HG02981 (cell line): ENCODE results near the gene ATXN2L.
"Not testable (repeated sequence)": the region's sequence is repeated elsewhere in the genome, so short reads cannot be mapped to it uniquely, and the experiment has no call there.

ENCODE experiments used
- ATAC-seq: cut with Tn5 transposase; IDR thresholded peaks from one replicate; pipeline ENCODE4 v1.9.1; 2021; ENCODE audit warnings: mild to moderate bottlenecking, moderate library complexity; ENCODE audit not compliant: unreplicated experiment

Gene ATXN2L, protein sequence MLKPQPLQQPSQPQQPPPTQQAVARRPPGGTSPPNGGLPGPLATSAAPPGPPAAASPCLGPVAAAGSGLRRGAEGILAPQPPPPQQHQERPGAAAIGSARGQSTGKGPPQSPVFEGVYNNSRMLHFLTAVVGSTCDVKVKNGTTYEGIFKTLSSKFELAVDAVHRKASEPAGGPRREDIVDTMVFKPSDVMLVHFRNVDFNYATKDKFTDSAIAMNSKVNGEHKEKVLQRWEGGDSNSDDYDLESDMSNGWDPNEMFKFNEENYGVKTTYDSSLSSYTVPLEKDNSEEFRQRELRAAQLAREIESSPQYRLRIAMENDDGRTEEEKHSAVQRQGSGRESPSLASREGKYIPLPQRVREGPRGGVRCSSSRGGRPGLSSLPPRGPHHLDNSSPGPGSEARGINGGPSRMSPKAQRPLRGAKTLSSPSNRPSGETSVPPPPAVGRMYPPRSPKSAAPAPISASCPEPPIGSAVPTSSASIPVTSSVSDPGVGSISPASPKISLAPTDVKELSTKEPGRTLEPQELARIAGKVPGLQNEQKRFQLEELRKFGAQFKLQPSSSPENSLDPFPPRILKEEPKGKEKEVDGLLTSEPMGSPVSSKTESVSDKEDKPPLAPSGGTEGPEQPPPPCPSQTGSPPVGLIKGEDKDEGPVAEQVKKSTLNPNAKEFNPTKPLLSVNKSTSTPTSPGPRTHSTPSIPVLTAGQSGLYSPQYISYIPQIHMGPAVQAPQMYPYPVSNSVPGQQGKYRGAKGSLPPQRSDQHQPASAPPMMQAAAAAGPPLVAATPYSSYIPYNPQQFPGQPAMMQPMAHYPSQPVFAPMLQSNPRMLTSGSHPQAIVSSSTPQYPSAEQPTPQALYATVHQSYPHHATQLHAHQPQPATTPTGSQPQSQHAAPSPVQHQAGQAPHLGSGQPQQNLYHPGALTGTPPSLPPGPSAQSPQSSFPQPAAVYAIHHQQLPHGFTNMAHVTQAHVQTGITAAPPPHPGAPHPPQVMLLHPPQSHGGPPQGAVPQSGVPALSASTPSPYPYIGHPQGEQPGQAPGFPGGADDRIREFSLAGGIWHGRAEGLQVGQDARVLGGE

DNA sequence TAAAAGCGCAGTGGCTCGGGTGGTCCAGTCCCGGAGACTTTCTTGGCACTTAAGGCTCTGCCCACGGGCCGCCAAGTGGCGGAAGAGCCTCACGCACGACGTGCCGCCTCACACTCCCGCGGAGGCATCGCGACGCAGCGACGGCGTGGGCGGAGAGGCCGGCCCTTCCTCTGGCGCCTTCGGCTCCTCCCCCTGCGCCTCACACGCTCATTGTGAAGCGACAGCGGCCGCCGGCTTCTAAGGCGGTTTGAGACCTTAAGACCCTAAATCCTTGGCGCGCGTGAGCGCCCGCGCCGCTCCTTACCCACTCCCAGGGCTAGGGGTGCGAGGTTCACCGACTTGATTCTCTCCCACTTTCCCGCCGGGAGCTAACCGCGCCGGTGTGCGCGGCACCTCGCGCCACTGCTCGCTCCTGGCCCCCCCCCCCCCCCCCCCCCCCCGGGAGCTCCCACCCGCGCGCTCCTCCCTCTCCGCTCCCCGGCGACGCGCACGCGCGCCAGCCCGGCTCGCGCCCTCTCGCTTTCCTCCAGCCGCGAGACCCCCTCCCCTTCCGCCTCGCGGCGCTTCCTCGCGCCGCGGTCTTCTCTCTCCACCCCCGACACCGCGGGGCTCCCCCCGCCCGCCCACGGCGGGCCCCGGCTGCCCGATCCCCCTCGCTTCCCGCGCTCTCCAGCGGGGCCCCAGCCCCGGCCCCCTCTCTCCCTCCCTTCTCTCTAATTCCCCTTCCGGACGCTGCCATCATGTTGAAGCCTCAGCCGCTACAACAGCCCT lies at the start of gene ATXN2L:
TSS of gene ATXN2L (plus strand) at position 480 of the 771 bp plus-strand sequence. CDS start at position 741, 261 bp downstream.
- peak; percentile 37 for ATAC-seq

DNA sequence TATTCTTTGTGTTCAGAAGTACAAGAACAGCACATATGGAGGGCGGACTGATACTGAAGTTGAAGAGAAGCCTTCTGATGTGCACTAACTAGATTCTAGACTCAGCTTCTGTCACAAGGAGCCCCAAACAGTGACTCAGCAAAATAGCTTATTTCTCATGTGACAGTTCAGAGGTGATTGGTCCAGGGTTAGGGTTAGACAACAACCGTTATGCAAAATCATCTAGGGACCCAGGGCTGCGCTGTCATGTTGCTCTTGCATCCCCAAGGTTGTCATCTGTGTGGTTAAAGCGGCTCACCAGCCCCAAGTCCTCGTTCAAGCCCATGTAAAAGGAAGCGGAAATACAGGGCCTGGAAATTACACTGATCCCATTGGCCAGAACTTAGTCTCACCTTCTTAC lies 41.1 kb upstream of the ATXN2L start:
- ATAC-seq: not testable (repeated sequence)

DNA sequence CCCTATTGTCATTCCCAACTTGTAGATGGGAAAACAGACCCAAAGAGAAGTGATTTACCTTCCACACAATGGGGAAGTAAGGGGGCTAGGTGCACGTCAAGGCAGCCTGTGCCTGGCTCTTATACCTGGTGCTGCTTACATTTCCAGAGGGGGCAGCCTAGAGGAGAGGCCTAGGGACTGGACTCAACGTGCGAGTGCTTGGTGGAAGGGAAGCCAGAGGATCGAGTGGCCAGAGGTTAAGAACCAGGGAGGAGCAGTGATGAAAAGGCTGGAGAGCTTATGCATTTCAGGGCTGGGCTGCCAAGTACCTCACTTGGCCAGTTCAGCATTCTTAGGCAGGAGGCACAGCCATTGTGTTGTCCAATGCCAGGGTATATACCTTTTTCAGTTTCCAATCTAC lies 40.4 kb upstream of the ATXN2L start:
- ATAC-seq: not testable (repeated sequence)

DNA sequence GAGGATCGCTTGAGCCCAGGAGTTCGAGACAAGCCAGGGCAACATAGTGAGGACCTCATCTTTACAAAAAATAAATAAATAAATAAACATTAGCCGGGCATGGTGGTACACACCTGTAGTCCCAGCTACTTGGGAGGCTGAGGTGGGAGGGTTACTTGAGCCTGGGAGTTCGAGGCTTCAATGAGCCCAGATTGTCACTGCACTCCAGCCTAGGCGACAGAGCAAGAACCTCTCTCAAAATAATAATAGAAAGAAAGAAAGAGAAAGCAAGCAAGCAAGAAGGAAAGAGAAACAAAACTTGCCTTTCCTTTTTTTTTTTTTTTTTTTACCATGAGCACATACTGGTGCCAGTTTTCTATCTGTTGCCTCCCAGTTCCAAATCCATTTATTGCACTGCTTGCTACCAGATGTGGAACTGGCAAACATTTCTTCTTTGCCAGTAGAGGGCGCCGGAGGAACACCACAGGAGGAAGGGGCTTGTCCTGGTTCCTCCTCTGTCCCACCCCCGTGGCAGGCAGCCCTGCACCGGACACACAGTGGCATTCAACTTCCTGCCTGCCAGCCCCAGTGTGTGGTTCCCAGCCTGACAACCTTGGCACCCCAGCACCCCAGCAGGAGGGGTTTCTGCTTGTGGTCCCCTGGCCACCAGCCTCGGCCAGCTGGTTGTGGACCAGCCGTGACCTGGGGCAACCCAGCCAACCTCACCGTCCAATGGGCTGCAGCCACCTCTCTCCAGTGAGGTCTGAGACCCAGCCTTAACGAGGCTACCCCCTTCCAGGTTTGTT lies 20.4 kb upstream of the ATXN2L start:
- not testable (repeated sequence) for ATAC-seq

DNA sequence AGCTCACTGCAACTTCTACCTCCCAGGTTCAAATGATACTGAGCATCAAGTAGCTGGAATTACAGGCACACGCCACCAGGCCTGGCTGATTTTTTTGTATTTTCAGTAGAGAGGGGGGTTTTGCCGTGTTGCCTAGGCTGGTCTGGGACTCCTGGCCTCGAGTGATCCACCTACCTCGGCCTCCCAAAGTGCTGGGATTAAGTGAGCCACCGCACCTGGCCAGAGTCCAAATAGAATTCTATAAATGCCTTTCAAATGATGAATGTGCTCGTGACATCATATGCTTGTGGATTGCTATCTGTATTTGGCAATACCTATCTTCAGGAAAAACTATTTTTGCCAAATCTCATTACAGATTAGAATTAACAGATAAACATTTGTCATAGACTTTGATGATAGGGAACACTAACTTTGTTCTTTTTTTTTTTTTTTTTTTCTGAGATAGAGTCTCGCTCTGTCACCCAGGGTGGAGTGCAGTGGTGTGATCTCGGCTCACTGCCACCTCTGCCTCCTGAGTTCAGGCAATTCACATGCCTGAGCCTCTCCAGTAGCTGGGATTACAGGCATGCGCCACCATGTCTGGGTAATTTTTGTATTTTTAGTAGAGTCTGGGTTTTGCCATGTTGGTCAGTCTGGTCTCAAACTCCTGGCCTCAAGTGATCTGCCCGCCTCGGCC lies 15.2 kb upstream of the ATXN2L start:
- ATAC-seq: not testable (repeated sequence)

DNA sequence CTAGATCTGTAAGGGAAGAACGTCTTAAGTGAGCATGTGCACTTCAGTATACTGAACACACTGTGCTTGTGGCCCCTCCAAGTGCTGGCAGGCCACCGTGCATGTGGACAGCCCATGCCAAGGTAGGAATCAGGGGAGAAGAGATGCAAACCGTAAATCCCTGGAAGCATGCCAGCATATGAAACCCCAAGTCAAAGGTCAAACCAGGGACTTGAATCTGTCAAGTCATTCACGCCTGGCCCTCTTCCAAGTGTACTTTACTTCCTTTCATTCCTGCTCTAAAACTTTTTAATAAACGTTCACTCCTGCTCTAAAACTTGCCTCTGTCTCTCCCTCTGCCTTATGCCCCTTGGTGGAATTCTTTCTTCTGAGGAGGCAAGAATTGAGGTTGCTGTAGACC lies 2.8 kb upstream of the ATXN2L start:
- ATAC-seq: no peak

DNA sequence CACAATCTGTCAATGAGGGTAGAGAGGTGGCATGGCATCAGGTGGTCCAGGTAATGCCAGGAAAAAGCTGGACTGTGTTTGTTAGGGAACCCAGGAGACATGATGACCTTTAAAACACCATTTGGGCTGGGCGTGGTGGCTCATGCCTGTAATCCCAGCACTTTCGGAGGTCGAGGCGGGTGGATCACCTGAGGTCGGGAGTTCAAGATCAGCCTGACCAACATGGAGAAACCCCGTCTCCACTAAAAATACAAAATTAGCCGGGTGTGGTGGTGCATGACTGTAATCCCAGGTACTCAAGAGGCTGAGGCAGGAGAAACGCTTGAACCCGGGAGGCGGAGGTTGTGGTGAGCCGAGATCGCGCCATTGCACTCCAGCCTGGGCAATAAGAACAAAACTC lies 2.3 kb upstream of the ATXN2L start:
- ATAC-seq: not testable (repeated sequence)

DNA sequence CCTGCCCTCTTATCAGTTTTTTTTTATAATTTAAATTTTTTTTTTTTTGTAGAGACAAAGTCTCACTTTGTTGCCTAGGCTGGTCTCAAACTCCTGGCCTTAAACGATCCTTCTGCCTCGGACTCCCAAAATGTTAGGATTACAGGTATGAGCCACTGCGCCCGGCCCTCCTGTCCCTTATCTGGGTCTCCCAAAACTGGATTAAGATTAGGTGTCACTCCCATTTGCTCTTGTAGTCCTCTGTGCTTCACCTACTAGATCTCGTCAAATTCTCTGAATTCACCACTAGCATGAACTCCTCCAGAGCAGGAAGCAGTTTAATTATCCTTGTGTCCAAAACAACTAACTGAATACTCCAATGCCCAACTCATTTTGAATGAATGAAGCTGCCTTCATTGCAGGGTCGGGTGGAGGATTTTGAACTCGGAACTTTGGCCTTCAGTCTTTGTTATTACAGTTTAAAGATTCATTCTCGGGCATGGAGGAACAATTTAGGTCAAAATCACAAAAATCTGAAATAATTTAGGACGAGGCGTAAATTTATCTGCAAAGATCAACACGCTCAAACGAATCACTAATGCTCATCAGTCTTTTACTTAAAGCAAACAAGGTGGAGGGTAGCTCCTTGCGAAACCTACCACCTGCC lies 802 bp upstream of the ATXN2L start:
- ATAC-seq: no peak

DNA sequence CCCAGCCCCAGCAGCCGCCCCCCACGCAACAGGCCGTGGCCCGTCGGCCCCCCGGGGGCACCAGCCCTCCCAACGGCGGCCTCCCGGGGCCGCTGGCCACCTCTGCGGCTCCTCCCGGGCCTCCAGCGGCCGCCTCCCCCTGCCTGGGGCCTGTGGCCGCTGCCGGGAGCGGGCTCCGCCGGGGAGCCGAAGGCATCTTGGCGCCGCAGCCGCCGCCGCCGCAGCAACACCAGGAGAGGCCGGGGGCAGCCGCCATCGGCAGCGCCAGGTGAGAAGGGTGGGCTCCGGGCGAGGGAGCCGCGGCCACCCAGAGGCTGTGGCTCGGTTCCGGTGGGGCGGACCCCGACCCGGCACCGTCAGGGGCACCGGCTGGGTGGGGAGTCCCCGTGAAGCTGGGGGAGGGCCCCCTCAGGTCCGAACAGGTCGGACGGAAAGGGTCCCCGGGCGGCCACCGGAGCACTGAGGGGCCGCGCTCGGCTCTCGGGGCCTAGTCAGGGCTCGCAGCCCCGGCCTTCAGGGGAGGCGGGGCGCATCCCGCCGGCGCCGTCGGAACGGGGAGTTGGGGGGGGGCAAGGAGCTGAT lies 583 bp downstream of the ATXN2L start:
- peak; percentile 23 for ATAC-seq

DNA sequence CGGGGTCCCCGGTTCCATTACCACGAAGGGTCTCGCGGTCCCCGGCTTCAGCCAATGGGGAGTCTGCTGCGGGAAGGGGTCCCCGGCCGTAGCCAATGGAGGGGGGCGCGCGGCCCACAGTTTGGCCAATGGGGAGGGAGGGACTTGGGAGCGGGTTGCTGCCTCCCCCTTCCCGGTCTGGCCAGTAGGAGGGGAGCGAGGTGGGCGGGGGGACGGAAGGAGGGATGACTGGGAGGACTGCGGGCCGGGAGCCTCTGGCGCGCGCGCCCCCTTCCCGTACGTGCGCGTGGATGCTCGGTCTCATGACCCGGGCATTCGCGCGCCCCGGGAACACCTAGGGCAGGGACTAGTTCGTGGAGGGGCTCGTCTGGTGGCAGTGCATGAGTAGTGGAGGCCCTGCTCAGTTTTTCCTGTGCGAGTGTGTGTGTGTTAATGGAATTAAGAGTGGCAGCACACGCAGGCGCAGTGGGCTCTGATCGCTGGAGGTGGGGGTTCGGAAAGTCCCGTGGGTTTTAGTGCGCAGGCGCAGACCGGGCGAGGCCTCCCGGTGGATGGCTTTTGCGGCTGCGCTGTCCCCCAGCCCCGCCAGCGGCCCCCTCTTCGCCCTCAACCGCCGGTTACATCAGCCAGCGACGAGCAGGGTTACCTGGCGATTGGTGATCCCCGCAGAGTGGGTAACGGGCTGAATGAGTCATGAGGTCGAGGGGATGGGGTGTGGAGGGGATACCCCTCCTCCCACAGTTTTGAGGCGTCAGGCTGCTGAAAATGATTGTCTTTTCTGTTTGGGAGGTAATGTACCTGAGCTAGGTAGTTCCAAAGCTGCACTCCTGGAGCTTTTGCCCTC lies 1.3 kb downstream of the ATXN2L start:
- peak; percentile 60 for ATAC-seq

DNA sequence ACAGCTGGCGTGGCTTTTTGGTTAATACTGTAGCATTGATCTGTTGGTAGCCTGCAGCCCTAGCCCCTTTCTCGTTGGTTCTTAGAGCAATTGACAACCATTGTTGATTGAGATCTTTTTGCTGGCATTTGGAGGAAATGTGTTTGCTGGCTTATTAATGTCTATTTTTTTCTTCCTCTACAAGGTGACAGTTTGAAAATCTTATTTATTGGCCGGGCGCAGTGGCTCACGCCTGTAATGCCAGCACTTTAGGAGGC lies 1.8 kb downstream of the ATXN2L start:
- no peak for ATAC-seq

DNA sequence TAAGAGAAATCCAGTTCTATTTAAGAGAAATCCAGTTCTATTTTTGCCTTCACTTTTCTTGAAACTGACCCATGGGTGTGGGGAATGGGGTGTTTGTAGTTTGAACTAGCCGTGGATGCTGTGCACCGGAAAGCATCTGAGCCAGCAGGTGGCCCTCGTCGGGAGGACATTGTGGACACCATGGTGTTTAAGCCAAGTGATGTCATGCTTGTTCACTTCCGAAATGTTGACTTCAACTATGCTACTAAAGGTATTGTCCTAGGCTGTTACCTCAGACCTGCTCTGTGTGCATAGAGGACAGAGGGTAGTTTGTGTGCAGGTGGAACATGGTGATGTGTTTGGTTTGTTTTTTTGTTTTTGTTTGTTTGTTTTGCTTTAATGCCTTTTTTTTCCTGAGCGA lies 3.3 kb downstream of the ATXN2L start:
- ATAC-seq: no peak

DNA sequence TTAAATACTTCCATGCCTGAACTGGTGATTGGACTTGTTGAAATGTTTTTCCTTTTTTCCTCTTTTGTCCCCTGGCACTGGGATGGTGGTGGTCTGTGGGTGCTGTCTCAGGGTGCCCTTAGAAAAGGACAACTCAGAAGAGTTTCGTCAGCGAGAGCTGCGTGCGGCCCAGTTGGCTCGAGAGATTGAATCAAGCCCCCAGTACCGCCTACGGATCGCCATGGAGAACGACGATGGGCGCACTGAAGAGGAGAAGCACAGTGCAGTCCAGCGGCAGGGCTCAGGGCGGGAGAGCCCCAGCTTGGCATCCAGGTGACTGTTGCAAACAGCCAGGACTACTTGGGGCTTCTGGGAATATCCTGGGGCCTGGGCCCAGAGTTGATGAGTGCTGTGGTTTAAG lies 6.9 kb downstream of the ATXN2L start:
- ATAC-seq: no peak

DNA sequence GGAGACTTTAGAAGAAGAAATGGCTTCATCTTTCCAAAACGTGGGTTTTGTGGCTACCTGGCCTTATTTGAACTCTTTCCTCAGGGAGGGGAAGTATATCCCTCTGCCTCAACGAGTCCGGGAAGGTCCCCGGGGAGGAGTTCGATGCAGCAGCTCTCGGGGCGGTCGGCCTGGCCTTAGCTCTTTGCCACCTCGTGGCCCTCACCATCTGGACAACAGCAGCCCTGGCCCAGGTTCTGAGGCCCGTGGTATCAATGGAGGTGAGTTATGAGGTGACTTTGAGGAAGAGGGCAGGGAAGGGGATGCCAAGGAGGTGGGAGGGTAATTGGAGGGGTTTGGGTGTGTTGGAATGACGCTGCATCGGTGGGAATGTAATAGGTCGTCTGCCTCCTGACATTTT lies 7.7 kb downstream of the ATXN2L start:
- no peak for ATAC-seq

DNA sequence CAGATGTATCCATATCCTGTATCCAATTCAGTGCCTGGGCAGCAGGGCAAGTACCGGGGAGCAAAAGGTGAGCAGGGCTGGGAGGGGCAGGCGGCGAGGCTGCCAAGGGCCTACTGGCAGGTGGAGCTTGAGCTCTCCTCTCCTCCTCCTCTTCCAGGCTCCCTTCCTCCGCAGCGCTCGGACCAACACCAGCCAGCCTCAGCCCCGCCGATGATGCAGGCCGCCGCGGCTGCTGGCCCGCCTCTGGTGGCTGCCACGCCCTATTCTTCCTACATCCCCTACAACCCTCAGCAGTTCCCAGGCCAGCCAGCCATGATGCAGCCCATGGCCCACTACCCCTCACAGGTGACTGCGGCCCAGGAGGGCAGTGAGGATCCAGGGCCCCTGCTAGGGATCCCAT lies 11.6 kb downstream of the ATXN2L start:
- no peak for ATAC-seq

DNA sequence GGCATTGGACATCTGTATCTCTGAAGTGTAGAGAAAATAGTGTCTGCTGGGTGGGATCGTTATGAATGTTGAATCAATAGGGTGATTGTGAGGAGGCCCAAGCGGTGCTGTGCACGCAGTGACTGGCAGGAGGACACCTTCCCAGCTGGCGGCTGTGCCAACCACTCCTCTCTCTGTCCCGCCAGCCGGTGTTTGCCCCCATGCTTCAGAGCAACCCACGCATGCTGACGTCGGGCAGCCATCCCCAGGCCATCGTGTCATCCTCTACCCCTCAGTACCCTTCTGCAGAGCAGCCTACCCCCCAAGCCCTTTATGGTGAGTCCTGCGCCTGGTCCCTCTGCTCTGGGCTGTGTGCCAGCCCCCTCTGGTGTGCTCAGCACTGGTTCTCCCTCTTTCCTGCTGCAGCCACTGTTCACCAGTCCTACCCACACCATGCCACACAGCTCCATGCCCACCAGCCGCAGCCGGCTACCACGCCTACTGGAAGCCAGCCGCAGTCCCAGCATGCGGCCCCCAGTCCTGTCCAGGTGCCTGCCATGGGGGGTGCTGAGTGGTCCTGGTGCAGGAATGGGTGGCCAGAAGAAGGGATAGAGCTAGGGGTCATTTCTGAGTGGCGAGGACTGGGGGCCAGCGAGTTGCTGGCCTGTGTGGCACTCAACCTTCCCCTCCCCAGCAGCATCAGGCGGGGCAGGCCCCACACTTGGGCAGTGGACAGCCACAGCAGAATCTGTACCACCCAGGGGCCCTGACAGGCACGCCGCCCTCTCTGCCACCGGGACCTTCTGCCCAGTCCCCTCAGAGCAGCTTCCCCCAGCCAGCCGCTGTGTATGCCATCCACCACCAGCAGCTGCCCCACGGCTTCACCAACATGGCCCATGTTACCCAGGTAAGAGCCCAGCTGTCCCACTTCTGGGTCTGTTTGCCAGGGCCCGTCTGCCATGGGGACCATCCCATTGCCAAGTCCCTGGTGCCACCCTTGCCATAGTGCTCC lies 12.4 kb downstream of the ATXN2L start:
- ATAC-seq: no peak
